ENCODE data around the gene CLDN34.

The CLDN34 gene

GRCh38 chrX:9977635-9978034 lies 10.5 kb downstream of the CLDN34 start:
- H3K4me3 ChIP-seq (ENCODE audit: low read length), result no peak overlapping the region
- DNase-seq (ENCODE audit: low read depth, low spot score), result no peak
- H3K4me1 ChIP-seq (ENCODE audit: control insufficient read depth, insufficient read depth, low read length), result no peaks in the 10 kb centered on the region; the same call in 1 of the 2 replicates
- H3K36me3 ChIP-seq (ENCODE audit: control insufficient read depth, insufficient read depth, low read length), result no peaks in the 10 kb centered on the region
- H3K9me3 ChIP-seq (ENCODE audit: control insufficient read depth, insufficient read depth, low read length), result no peaks in the 10 kb centered on the region; the same call in 1 of the 2 replicates
- H3K27me3 ChIP-seq (ENCODE audit: control insufficient read depth, insufficient read depth, low read length), result no peaks in the 10 kb centered on the region
- no peak overlapping the region for H3K27ac ChIP-seq (ENCODE audit: low read length)
- WGBS (ENCODE audit: insufficient coverage, insufficient read length), result no CpG with 5 or more reads among the region's 3 CpGs

GRCh38 chrX:9980401-9980800 lies 13.2 kb downstream of the CLDN34 start:
- Histone ChIP-seq H3K27ac (ENCODE audit: low read length) (no peak overlapping the region), H3K4me1 (ENCODE audit: control insufficient read depth, insufficient read depth, low read length) (no peaks in the 10 kb centered on the region; the same call in 1 of the 2 replicates), H3K4me3 (ENCODE audit: low read length) (no peak overlapping the region), H3K9me3 (ENCODE audit: control insufficient read depth, insufficient read depth, low read length) (no peaks in the 10 kb centered on the region), H3K36me3 (ENCODE audit: control insufficient read depth, insufficient read depth, low read length) (no peaks in the 10 kb centered on the region), H3K27me3 (ENCODE audit: control insufficient read depth, insufficient read depth, low read length) (no peaks in the 10 kb centered on the region)
- DNase-seq (ENCODE audit: low read depth, low spot score), result no peak
- WGBS (ENCODE audit: insufficient coverage, insufficient read length), result no CpG with 5 or more reads among the region's 7 CpGs

- no peaks in the 10 kb centered on the region; the same call in none of the 2 replicates for H3K4me1 ChIP-seq (ENCODE audit: control insufficient read depth, insufficient read depth, low read length)
- WGBS (ENCODE audit: insufficient coverage, insufficient read length), result no CpG with 5 or more reads among the region's 5 CpGs
- no peak overlapping the region for H3K27ac ChIP-seq (ENCODE audit: low read length)
- H3K27me3 ChIP-seq (ENCODE audit: control insufficient read depth, insufficient read depth, low read length), result no peaks in the 10 kb centered on the region
- no peaks in the 10 kb centered on the region for H3K9me3 ChIP-seq (ENCODE audit: control insufficient read depth, insufficient read depth, low read length)
- no peaks in the 10 kb centered on the region for H3K36me3 ChIP-seq (ENCODE audit: control insufficient read depth, insufficient read depth, low read length)
- DNase-seq (ENCODE audit: low read depth, low spot score), result no peak
- no peak overlapping the region for H3K4me3 ChIP-seq (ENCODE audit: low read length)
These were observed 13.8 kb downstream of the CLDN34 start for GRCh38 chrX:9980927-9981326.

- no CpG with 5 or more reads among the region's 18 CpGs for WGBS (ENCODE audit: insufficient coverage, insufficient read length)
- DNase-seq (ENCODE audit: low read depth, low spot score), result no peak
- Histone ChIP-seq H3K4me1 (ENCODE audit: control insufficient read depth, insufficient read depth, low read length) (no peaks in the 10 kb centered on the region; the same call in 1 of the 2 replicates), H3K27ac (ENCODE audit: low read length) (no peak overlapping the region), H3K36me3 (ENCODE audit: control insufficient read depth, insufficient read depth, low read length) (no peaks in the 10 kb centered on the region), H3K9me3 (ENCODE audit: control insufficient read depth, insufficient read depth, low read length) (no peaks in the 10 kb centered on the region), H3K4me3 (ENCODE audit: low read length) (no peak overlapping the region), H3K27me3 (ENCODE audit: control insufficient read depth, insufficient read depth, low read length) (no peaks in the 10 kb centered on the region)
These were observed 16.3 kb downstream of the CLDN34 start for GRCh38 chrX:9983441-9983840.

GRCh38 chrX:9983846-9984245 lies 16.7 kb downstream of the CLDN34 start:
- Histone ChIP-seq H3K27ac (ENCODE audit: low read length) (no peak overlapping the region), H3K4me1 (ENCODE audit: control insufficient read depth, insufficient read depth, low read length) (no peaks in the 10 kb centered on the region; the same call in 1 of the 2 replicates), H3K4me3 (ENCODE audit: low read length) (no peak overlapping the region), H3K36me3 (ENCODE audit: control insufficient read depth, insufficient read depth, low read length) (no peaks in the 10 kb centered on the region), H3K9me3 (ENCODE audit: control insufficient read depth, insufficient read depth, low read length) (no peaks in the 10 kb centered on the region), H3K27me3 (ENCODE audit: control insufficient read depth, insufficient read depth, low read length) (no peaks in the 10 kb centered on the region)
- no CpG with 5 or more reads among the region's 11 CpGs for WGBS (ENCODE audit: insufficient coverage, insufficient read length)
- no peak for DNase-seq (ENCODE audit: low read depth, low spot score)

GRCh38 chrX:9988762-9989161 lies 21.6 kb downstream of the CLDN34 start:
- Histone ChIP-seq H3K4me1 (ENCODE audit: control insufficient read depth, insufficient read depth, low read length) (no peaks in the 10 kb centered on the region; the same call in 1 of the 2 replicates), H3K36me3 (ENCODE audit: control insufficient read depth, insufficient read depth, low read length) (no peaks in the 10 kb centered on the region), H3K27ac (ENCODE audit: low read length) (no peak overlapping the region), H3K27me3 (ENCODE audit: control insufficient read depth, insufficient read depth, low read length) (no peaks in the 10 kb centered on the region), H3K9me3 (ENCODE audit: control insufficient read depth, insufficient read depth, low read length) (no peaks in the 10 kb centered on the region), H3K4me3 (ENCODE audit: low read length) (no peak overlapping the region)
- DNase-seq (ENCODE audit: low read depth, low spot score), result no peak
- no CpG with 5 or more reads among the region's 1 CpG for WGBS (ENCODE audit: insufficient coverage, insufficient read length)

GRCh38 chrX:9992061-9992460 lies 24.9 kb downstream of the CLDN34 start:
- no CpG with 5 or more reads among the region's 28 CpGs for WGBS (ENCODE audit: insufficient coverage, insufficient read length)
- Histone ChIP-seq H3K27me3 (ENCODE audit: control insufficient read depth, insufficient read depth, low read length) (no peaks in the 10 kb centered on the region), H3K9me3 (ENCODE audit: control insufficient read depth, insufficient read depth, low read length) (no peaks in the 10 kb centered on the region)

GRCh38 chrX:9992724-9993123 lies 25.6 kb downstream of the CLDN34 start:
- H3K27ac ChIP-seq (ENCODE audit: low read length), result no peak overlapping the region
- no CpG with 5 or more reads among the region's 18 CpGs for WGBS (ENCODE audit: insufficient coverage, insufficient read length)
- no peak for DNase-seq (ENCODE audit: low read depth, low spot score)
- no peaks in the 10 kb centered on the region for H3K4me1 ChIP-seq (ENCODE audit: control insufficient read depth, insufficient read depth, low read length)
- no peaks in the 10 kb centered on the region for H3K9me3 ChIP-seq (ENCODE audit: control insufficient read depth, insufficient read depth, low read length)
- no peak overlapping the region for H3K4me3 ChIP-seq (ENCODE audit: low read length)
- no peaks in the 10 kb centered on the region for H3K36me3 ChIP-seq (ENCODE audit: control insufficient read depth, insufficient read depth, low read length)
- H3K27me3 ChIP-seq (ENCODE audit: control insufficient read depth, insufficient read depth, low read length), result no peaks in the 10 kb centered on the region

More at GRCh38 chrX:9992061-9992460, 24.9 kb downstream of the CLDN34 start:
- Histone ChIP-seq H3K36me3 (ENCODE audit: control insufficient read depth, insufficient read depth, low read length) (no peaks in the 10 kb centered on the region), H3K4me1 (ENCODE audit: control insufficient read depth, insufficient read depth, low read length) (no peaks in the 10 kb centered on the region), H3K4me3 (ENCODE audit: low read length) (no peak overlapping the region), H3K27ac (ENCODE audit: low read length) (no peak overlapping the region)
- no peak for DNase-seq (ENCODE audit: low read depth, low spot score)

GRCh38 chrX:9995855-9996339 lies 28.7 kb downstream of the CLDN34 start:
- no peak overlapping the region for H3K27ac ChIP-seq (ENCODE audit: low read length)
- no CpG with 5 or more reads among the region's 18 CpGs for whole genome bisulfite sequencing (ENCODE audit: insufficient coverage, insufficient read length)

GRCh38 chrX:9997041-9997440 lies 29.9 kb downstream of the CLDN34 start:
- H3K4me3 ChIP-seq (ENCODE audit: low read length), result no peak overlapping the region
- WGBS (ENCODE audit: insufficient coverage, insufficient read length), result no CpG with 5 or more reads among the region's 9 CpGs

More at GRCh38 chrX:9995855-9996339, 28.7 kb downstream of the CLDN34 start:
- no peaks in the 10 kb centered on the region for H3K4me1 ChIP-seq (ENCODE audit: control insufficient read depth, insufficient read depth, low read length)
- H3K4me3 ChIP-seq (ENCODE audit: low read length), result no peak overlapping the region
- H3K9me3 ChIP-seq (ENCODE audit: control insufficient read depth, insufficient read depth, low read length), result no peaks in the 10 kb centered on the region
- no peaks in the 10 kb centered on the region for H3K36me3 ChIP-seq (ENCODE audit: control insufficient read depth, insufficient read depth, low read length)
- DNase-seq (ENCODE audit: low read depth, low spot score), result no peak
- no peaks in the 10 kb centered on the region for H3K27me3 ChIP-seq (ENCODE audit: control insufficient read depth, insufficient read depth, low read length)

GRCh38 chrX:9997524-9997923 lies 30.4 kb downstream of the CLDN34 start:
- no peak overlapping the region for H3K27ac ChIP-seq (ENCODE audit: low read length)
- no CpG with 5 or more reads among the region's 8 CpGs for WGBS (ENCODE audit: insufficient coverage, insufficient read length)
- no peaks in the 10 kb centered on the region for H3K4me1 ChIP-seq (ENCODE audit: control insufficient read depth, insufficient read depth, low read length)
- H3K27me3 ChIP-seq (ENCODE audit: control insufficient read depth, insufficient read depth, low read length), result no peaks in the 10 kb centered on the region
- H3K9me3 ChIP-seq (ENCODE audit: control insufficient read depth, insufficient read depth, low read length), result no peaks in the 10 kb centered on the region
- H3K36me3 ChIP-seq (ENCODE audit: control insufficient read depth, insufficient read depth, low read length), result no peaks in the 10 kb centered on the region
- H3K4me3 ChIP-seq (ENCODE audit: low read length), result no peak overlapping the region
- DNase-seq (ENCODE audit: low read depth, low spot score), result no peak

More at GRCh38 chrX:9997041-9997440, 29.9 kb downstream of the CLDN34 start:
- H3K9me3 ChIP-seq (ENCODE audit: control insufficient read depth, insufficient read depth, low read length), result no peaks in the 10 kb centered on the region
- H3K4me1 ChIP-seq (ENCODE audit: control insufficient read depth, insufficient read depth, low read length), result no peaks in the 10 kb centered on the region
- no peaks in the 10 kb centered on the region for H3K27me3 ChIP-seq (ENCODE audit: control insufficient read depth, insufficient read depth, low read length)
- no peak overlapping the region for H3K27ac ChIP-seq (ENCODE audit: low read length)
- DNase-seq (ENCODE audit: low read depth, low spot score), result no peak
- H3K36me3 ChIP-seq (ENCODE audit: control insufficient read depth, insufficient read depth, low read length), result no peaks in the 10 kb centered on the region
